K562 (cell line): ENCODE measurements around the gene FBXW11. TPM values are rescaled to one million over a fixed set of nuclear protein-coding genes. Genes with fewer than 3 reads are reported as not detected.

Experiments used
- ATAC-seq: fragments of 200-7000 bp; cut with Tn5 transposase; 3 replicates; pipeline ENCODE4 v1.9.1; 2020; ENCODE audit warnings: moderate library complexity
- BruUV-seq: library from RNA; stranded (reverse); fragments of 400-500 nt; replicated peaks from 2 replicates; lab custom pipeline; 2021; lab: Mats Ljungman, UMichigan
- CTCF ChIA-PET: fragments of 300-600 bp; formaldehyde crosslinking; extraction: SDS; loops from one replicate; lab custom pipeline; 2021; ENCODE audit warnings: low intra/inter-chr PET ratio; lab: Yijun Ruan, JAX
- POLR2A ChIA-PET: fragments of 300-600, 350-650 bp; sonication (Branson Sonifier 250); formaldehyde crosslinking; extraction: SDS; loops from one replicate; lab custom pipeline; 2021; ENCODE audit warnings: antibody characterized with exemption, inconsistent platforms; lab: Yijun Ruan, JAX
- DNase-seq, 4 experiments: peaks; one replicate each; pipeline versions ENCODE4 v3.0.0 to v3.0.0-alpha.2; 2011 to 2018; ENCODE audit warnings: low spot score in 3 of 4, mixed read lengths in 3 of 4; ENCODE audit errors: extremely low read depth in 1 of 4
- FAIRE-seq: peaks from 2 replicates; lab custom pipeline; 2011; peaks lifted over from hg19 to GRCh38; lab: Jason Lieb, UNC
- H2AFZ ChIP-seq: 2 replicates; pipeline ENCODE4 v1.6.0; 2011; ENCODE audit warnings: low read depth, low read length, control low read depth, inconsistent platforms
- H3K27ac ChIP-seq: fragments of 200-600 bp; 3 replicates; pipeline ENCODE4 v1.8.0; 2011; ENCODE audit warnings: low read depth, mild to moderate bottlenecking, control low read depth, inconsistent platforms, low read length, moderate library complexity, mixed read lengths; ENCODE audit errors: extremely low read depth
- H3K27me3 ChIP-seq, 2 experiments: fragments of 300-600 bp in 1 of 2; 2 replicates in 1 of 2; 3 replicates in 1 of 2; pipeline versions ENCODE4 v1.6.0 to v1.8.0; 2011; ENCODE audit warnings: inconsistent platforms in 2 of 2, low read length in 2 of 2, mild to moderate bottlenecking in 1 of 2, mixed read lengths in 1 of 2, moderate library complexity in 1 of 2; ENCODE audit not compliant: control insufficient read depth in 2 of 2, insufficient read depth in 2 of 2
- H3K36me3 ChIP-seq: fragments of 300-600 bp; 3 replicates; pipeline ENCODE4 v1.8.0; 2011; ENCODE audit warnings: mild to moderate bottlenecking, low read length, inconsistent platforms; ENCODE audit not compliant: control insufficient read depth, insufficient read depth
- H3K4me1 ChIP-seq, 2 experiments: fragments of 200-600 bp in 1 of 2; replicated peaks in 1 of 2; 2 replicates in 1 of 2; 3 replicates in 1 of 2; pipeline versions ENCODE4 v1.5.1 to v1.8.0; 2011; ENCODE audit warnings: inconsistent platforms in 2 of 2, low read length in 2 of 2, mild to moderate bottlenecking in 1 of 2, mixed read lengths in 1 of 2, moderate library complexity in 1 of 2; ENCODE audit not compliant: control insufficient read depth in 2 of 2, insufficient read depth in 2 of 2
- H3K4me2 ChIP-seq: 2 replicates; pipeline ENCODE4 v1.6.1; 2011; ENCODE audit warnings: low read length, control low read depth, inconsistent platforms, mixed read lengths; ENCODE audit not compliant: insufficient read depth
- H3K4me3 ChIP-seq: fragments of 200-600 bp; sonication (generic), shearing (Covaris generic); 2 replicates; pipeline ENCODE4 v1.5.1; 2016; ENCODE audit warnings: control low read depth, inconsistent platforms
- H3K79me2 ChIP-seq: fragments of 200-600 bp; 3 replicates; pipeline ENCODE4 v1.8.0; 2011; ENCODE audit warnings: low read length, inconsistent platforms; ENCODE audit not compliant: control insufficient read depth, insufficient read depth
- H3K9ac ChIP-seq, 2 experiments: 2 replicates each; pipeline versions ENCODE4 v1.6.0 to v1.6.1; 2011; ENCODE audit warnings: low read depth in 2 of 2, low read length in 2 of 2, control low read depth in 1 of 2, inconsistent platforms in 1 of 2, mild to moderate bottlenecking in 1 of 2, mixed read lengths in 1 of 2; ENCODE audit not compliant: insufficient read depth in 1 of 2
- H3K9me1 ChIP-seq: one replicate; pipeline ENCODE4 v1.6.0; 2011; ENCODE audit warnings: inconsistent platforms, mild to moderate bottlenecking, low read length, moderate library complexity; ENCODE audit not compliant: control insufficient read depth, insufficient read depth
- H3K9me3 ChIP-seq: replicated peaks from 2 replicates; pipeline ENCODE4 v1.5.1; 2011; ENCODE audit warnings: low read depth, low read length, inconsistent platforms; ENCODE audit not compliant: control insufficient read depth, insufficient read depth
- H4K20me1 ChIP-seq: replicated peaks from 2 replicates; pipeline ENCODE4 v1.6.1; 2011; ENCODE audit warnings: low read length, inconsistent platforms, mixed read lengths; ENCODE audit not compliant: control insufficient read depth, insufficient read depth
- ESRRA ChIP-seq: fragments of 450-650 bp; IDR thresholded peaks from 2 replicates; pipeline ENCODE4 v1.6.1; 2014; ENCODE audit warnings: low read depth, mild to moderate bottlenecking, moderate library complexity, borderline replicate concordance
- WGBS: fragments of 100-300 bp; shearing (Covaris generic); methylation state at CpG from one replicate; pipeline ENCODE4 v1.1.6; 2016; ENCODE audit warnings: low coverage, mixed read lengths; ENCODE audit not compliant: insufficient coverage; ENCODE audit errors: missing lambda C conversion rate; 5-methylcytosine and 5-hydroxymethylcytosine counted together
- in situ Hi-C: fragments of 300-500 bp; cut with MboI; formaldehyde crosslinking; loops from 4 replicates; pipeline ENCODE4 v1.15.0; 2018; ENCODE audit warnings: inconsistent platforms, mixed read lengths
- intact Hi-C: fragments of 100-400 bp; cut with micrococcal nuclease; formaldehyde crosslinking; loops from 2 replicates; pipeline ENCODE4 v1.14.2; 2022
- polyA plus RNA-seq, 8 experiments: library from polyadenylated mRNA; depleted of rRNA in 4 of 8; stranded (reverse) in 5 of 8; unstranded in 3 of 8; fragments of >200 nt; fragmentation: Nextera tagmentation in 2 of 8; fragmentation: Illumina TruSeq in 1 of 8; extraction: Ambion mirVana in 2 of 8; extraction: Trizol in 1 of 8; gene quantifications; 2 replicates each; pipeline versions ENCODE4 v1.2.1 to v1.2.3, GENCODE V29; 2011 to 2014; ENCODE audit warnings: inconsistent platforms in 1 of 8, missing spikeins in 1 of 8
- total RNA-seq, 7 experiments: library from RNA; depleted of rRNA in 6 of 7; stranded (reverse); fragments of >200 nt in 6 of 7; fragmentation: Illumina TruSeq in 2 of 7; extraction: Trizol in 2 of 7; gene quantifications; 2 replicates each; pipeline versions ENCODE4 v1.2.1 to v1.2.3, GENCODE V29; 2011 to 2021; ENCODE audit warnings: low replicate concordance in 1 of 7
- TF ChIP-seq, protein P1 (sequence below): sonication (generic); formaldehyde crosslinking; IDR thresholded peaks from 2 replicates; pipeline ENCODE4 v1.9.0; 2022; ENCODE audit warnings: mild to moderate bottlenecking, missing genetic modification reagents
- TF ChIP-seq, protein P2 (sequence below): sonication (generic); formaldehyde crosslinking; IDR thresholded peaks from 2 replicates; pipeline ENCODE4 v1.8.0; 2023; ENCODE audit warnings: mild to moderate bottlenecking, missing genetic modification reagents
- TF ChIP-seq, protein P3 (sequence below): fragments of 450-650 bp; formaldehyde crosslinking; conservative IDR thresholded peaks from 2 replicates; pipeline ENCODE4 v1.4.0; 2022; ENCODE audit warnings: mild to moderate bottlenecking, missing genetic modification characterization

Gene FBXW11
- total and polyA plus RNA-seq, 9 of the 15 experiments (the other 6 are each of a cell fraction or from before 2014, with no cell fraction given), result 3.0 to 28.6 (median 23.6) TPM

GRCh38 chr5:171845040-171845630 lies 161.3 kb downstream of the FBXW11 start:
- in situ Hi-C loops, result no loop called here
- Histone ChIP-seq H3K4me1 (peaks cover 14 to 20% of the 10 kb centered on the region in 2 experiments; a peak in 4 of 5 replicates), H3K27me3 (no peaks in the 10 kb centered on the region), H2AFZ (no peak overlapping the region), H3K4me3 (no peak overlapping the region), H3K9me1 (no peaks in the 10 kb centered on the region), H3K36me3 (no peaks in the 10 kb centered on the region), H3K4me2 (no peak overlapping the region), H3K9me3 (no peaks in the 10 kb centered on the region)
- CTCF ChIA-PET, result interaction anchor here (0.5 kb wide), 1 partner anchor 1185 kb away, joined by 5 read pairs; no protein-coding TSS in a partner anchor
- no peak for FAIRE-seq
- intact Hi-C loops, result loop anchor here (5.0 kb wide), 2 partner anchors 213 to 428 kb away; partner anchors contain the start of gene FGF18
- TF ChIP-seq, protein P1, sequence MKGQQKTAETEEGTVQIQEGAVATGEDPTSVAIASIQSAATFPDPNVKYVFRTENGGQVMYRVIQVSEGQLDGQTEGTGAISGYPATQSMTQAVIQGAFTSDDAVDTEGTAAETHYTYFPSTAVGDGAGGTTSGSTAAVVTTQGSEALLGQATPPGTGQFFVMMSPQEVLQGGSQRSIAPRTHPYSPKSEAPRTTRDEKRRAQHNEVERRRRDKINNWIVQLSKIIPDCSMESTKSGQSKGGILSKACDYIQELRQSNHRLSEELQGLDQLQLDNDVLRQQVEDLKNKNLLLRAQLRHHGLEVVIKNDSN (CRISPR knock-in tag), result no peak
- TF ChIP-seq, protein P2, sequence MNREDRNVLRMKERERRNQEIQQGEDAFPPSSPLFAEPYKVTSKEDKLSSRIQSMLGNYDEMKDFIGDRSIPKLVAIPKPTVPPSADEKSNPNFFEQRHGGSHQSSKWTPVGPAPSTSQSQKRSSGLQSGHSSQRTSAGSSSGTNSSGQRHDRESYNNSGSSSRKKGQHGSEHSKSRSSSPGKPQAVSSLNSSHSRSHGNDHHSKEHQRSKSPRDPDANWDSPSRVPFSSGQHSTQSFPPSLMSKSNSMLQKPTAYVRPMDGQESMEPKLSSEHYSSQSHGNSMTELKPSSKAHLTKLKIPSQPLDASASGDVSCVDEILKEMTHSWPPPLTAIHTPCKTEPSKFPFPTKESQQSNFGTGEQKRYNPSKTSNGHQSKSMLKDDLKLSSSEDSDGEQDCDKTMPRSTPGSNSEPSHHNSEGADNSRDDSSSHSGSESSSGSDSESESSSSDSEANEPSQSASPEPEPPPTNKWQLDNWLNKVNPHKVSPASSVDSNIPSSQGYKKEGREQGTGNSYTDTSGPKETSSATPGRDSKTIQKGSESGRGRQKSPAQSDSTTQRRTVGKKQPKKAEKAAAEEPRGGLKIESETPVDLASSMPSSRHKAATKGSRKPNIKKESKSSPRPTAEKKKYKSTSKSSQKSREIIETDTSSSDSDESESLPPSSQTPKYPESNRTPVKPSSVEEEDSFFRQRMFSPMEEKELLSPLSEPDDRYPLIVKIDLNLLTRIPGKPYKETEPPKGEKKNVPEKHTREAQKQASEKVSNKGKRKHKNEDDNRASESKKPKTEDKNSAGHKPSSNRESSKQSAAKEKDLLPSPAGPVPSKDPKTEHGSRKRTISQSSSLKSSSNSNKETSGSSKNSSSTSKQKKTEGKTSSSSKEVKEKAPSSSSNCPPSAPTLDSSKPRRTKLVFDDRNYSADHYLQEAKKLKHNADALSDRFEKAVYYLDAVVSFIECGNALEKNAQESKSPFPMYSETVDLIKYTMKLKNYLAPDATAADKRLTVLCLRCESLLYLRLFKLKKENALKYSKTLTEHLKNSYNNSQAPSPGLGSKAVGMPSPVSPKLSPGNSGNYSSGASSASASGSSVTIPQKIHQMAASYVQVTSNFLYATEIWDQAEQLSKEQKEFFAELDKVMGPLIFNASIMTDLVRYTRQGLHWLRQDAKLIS, result no peak
- peak; percentile 60; the same call in 1 of the 2 replicates for TF ChIP-seq ESRRA
- TF ChIP-seq, protein P3, sequence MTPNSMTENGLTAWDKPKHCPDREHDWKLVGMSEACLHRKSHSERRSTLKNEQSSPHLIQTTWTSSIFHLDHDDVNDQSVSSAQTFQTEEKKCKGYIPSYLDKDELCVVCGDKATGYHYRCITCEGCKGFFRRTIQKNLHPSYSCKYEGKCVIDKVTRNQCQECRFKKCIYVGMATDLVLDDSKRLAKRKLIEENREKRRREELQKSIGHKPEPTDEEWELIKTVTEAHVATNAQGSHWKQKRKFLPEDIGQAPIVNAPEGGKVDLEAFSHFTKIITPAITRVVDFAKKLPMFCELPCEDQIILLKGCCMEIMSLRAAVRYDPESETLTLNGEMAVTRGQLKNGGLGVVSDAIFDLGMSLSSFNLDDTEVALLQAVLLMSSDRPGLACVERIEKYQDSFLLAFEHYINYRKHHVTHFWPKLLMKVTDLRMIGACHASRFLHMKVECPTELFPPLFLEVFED, result no peak
- TF ChIP-seq, all 486 proteins: peak for 1
- Histone ChIP-seq H3K9ac (peak overlapping the region in 1 of 2 experiments; percentile 40; a peak in 1 of 4 replicates), H4K20me1 (no peaks in the 10 kb centered on the region; the same call in 1 of the 2 replicates), H3K27ac (no peak overlapping the region), H3K79me2 (no peaks in the 10 kb centered on the region)
- no TSS peak for BruUV-seq
- WGBS, result 75% methylated on average over 9 of the region's 11 CpGs
- ATAC-seq, result no peak
- POLR2A ChIA-PET, result interaction anchor here (1.1 kb wide), 1 partner anchor 13 kb away, joined by 3 read pairs; no protein-coding TSS in a partner anchor
- DNase-seq, result no peak
